Left ventricle myocardium inferior (tissue), 1 donor: ENCODE results near the gene CD68. TPM values are rescaled to one million over a fixed set of nuclear protein-coding genes. Genes with fewer than 3 reads are reported as not detected.
A peak's percentile ranks its signal among the peaks of the same experiment; 100 is the strongest.

ENCODE experiments used
- DNase-seq: peaks from one replicate; pipeline ENCODE4 v3.0.0-alpha.2; 2020
- H3K27ac ChIP-seq: fragments of 200-600 bp; replicated peaks from 2 replicates; pipeline ENCODE4 v1.8.0; 2021
- H3K27me3 ChIP-seq: fragments of 200-600 bp; 2 replicates; pipeline ENCODE4 v1.8.0; 2021; ENCODE audit warnings: low read depth
- H3K36me3 ChIP-seq: fragments of 200-600 bp; 2 replicates; pipeline ENCODE4 v1.8.0; 2021
- H3K4me1 ChIP-seq: fragments of 200-600 bp; 2 replicates; pipeline ENCODE4 v1.8.0; 2021
- H3K4me3 ChIP-seq: fragments of 200-600 bp; 2 replicates; pipeline ENCODE4 v1.8.0; 2021; ENCODE audit warnings: mild to moderate bottlenecking, moderate library complexity
- H3K9me3 ChIP-seq: fragments of 200-600 bp; replicated peaks from 2 replicates; pipeline ENCODE4 v1.8.0; 2021
- intact Hi-C: fragments of 100-400 bp; cut with micrococcal nuclease; formaldehyde crosslinking; loops from one replicate; pipeline ENCODE4 v1.11.0; 2022
- total RNA-seq: library from RNA; stranded (reverse); fragmentation: NEBNext Ultra II Directional; extraction: Animal tissue kit (Norgen Biotek cat#: 25700); gene quantifications from one replicate; pipeline ENCODE4 v1.2.1, GENCODE V29; 2021
- TF ChIP-seq, protein P1 (sequence below): fragments of 200-600 bp; IDR thresholded peaks from 2 replicates; pipeline ENCODE4 v1.8.0; 2021; ENCODE audit warnings: antibody characterized with exemption, mild to moderate bottlenecking, borderline replicate concordance
- donor health status: DM: no; HTN: yes; CAD: no; lungs with severe emphysema.

The CD68 gene
- total RNA-seq, 1 donor from 2014 or later, result 25.5 TPM

GRCh38 chr17:7589204-7589868, 9.9 kb downstream of the CD68 start:
- Histone ChIP-seq H3K9me3 (no peaks in the 10 kb centered on the region), H3K4me3 (peak overlapping the region; percentile 63), H3K27ac (peak overlapping the region; percentile 83), H3K36me3 (peaks cover 48% of the 10 kb centered on the region), H3K27me3 (no peaks in the 10 kb centered on the region), H3K4me1 (peaks cover 46% of the 10 kb centered on the region)
- peak; percentile 87 for DNase-seq
- TF ChIP-seq, protein P1, sequence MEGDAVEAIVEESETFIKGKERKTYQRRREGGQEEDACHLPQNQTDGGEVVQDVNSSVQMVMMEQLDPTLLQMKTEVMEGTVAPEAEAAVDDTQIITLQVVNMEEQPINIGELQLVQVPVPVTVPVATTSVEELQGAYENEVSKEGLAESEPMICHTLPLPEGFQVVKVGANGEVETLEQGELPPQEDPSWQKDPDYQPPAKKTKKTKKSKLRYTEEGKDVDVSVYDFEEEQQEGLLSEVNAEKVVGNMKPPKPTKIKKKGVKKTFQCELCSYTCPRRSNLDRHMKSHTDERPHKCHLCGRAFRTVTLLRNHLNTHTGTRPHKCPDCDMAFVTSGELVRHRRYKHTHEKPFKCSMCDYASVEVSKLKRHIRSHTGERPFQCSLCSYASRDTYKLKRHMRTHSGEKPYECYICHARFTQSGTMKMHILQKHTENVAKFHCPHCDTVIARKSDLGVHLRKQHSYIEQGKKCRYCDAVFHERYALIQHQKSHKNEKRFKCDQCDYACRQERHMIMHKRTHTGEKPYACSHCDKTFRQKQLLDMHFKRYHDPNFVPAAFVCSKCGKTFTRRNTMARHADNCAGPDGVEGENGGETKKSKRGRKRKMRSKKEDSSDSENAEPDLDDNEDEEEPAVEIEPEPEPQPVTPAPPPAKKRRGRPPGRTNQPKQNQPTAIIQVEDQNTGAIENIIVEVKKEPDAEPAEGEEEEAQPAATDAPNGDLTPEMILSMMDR, result peak; percentile 93
- intact Hi-C loops, result no loop called here

GRCh38 chr17:7589891-7590691, 10.7 kb downstream of the CD68 start, which contains the start of gene SOX15:
TSS of gene SOX15 (minus strand) at chr17:7590094. CDS start at chr17:7589676, 418 bp downstream.
- TF ChIP-seq, protein P1, result no peak
- Histone ChIP-seq H3K27me3 (no peaks in the 10 kb centered on the region), H3K36me3 (peaks cover 56% of the 10 kb centered on the region), H3K27ac (peak within 1 kb of the TSS; percentile 83), H3K4me1 (peaks cover 38% of the 10 kb centered on the region), H3K4me3 (peak within 1 kb of the TSS; percentile 63), H3K9me3 (no peaks in the 10 kb centered on the region)
- no peak for DNase-seq
- intact Hi-C loops, result no loop called here

GRCh38 chr17:7590743-7591142, 11.3 kb downstream of the CD68 start:
- H3K27me3 ChIP-seq, result no peaks in the 10 kb centered on the region
- peaks cover 32% of the 10 kb centered on the region for H3K4me1 ChIP-seq
- H3K4me3 ChIP-seq, result no peak overlapping the region
- TF ChIP-seq, protein P1, result no peak
- H3K36me3 ChIP-seq, result peaks cover 61% of the 10 kb centered on the region
- H3K9me3 ChIP-seq, result no peaks in the 10 kb centered on the region
- DNase-seq, result no peak
- intact Hi-C loops, result no loop called here
- H3K27ac ChIP-seq, result no peak overlapping the region

DNA sequence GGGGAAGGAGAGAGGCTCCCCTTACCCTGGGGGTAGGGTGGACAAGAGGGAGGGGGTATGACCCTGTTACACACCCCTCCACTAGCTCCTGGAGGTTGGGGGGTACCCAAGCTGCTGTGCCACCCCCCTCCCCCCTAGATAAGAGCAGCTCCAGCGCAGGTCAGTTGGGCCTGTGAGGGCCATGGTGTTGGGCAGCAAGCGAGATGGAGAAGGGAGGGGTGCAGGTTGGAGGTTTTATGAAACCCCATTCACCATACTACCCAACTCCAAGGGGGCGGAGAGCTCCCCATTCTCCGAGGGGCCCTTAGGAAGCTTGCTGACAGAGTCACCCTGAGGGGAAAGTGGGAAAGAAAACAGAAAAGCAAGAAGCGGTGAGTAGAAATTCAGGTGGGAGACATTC, 12.2 kb downstream of the CD68 start:
- no peak for DNase-seq
- no peaks in the 10 kb centered on the region for H3K9me3 ChIP-seq
- H3K36me3 ChIP-seq, result peaks cover 67% of the 10 kb centered on the region
- H3K27ac ChIP-seq, result no peak overlapping the region
- TF ChIP-seq, protein P1, result no peak
- H3K27me3 ChIP-seq, result no peaks in the 10 kb centered on the region
- H3K4me1 ChIP-seq, result peaks cover 31% of the 10 kb centered on the region
- intact Hi-C loops, result no loop called here
- H3K4me3 ChIP-seq, result no peak overlapping the region

DNA sequence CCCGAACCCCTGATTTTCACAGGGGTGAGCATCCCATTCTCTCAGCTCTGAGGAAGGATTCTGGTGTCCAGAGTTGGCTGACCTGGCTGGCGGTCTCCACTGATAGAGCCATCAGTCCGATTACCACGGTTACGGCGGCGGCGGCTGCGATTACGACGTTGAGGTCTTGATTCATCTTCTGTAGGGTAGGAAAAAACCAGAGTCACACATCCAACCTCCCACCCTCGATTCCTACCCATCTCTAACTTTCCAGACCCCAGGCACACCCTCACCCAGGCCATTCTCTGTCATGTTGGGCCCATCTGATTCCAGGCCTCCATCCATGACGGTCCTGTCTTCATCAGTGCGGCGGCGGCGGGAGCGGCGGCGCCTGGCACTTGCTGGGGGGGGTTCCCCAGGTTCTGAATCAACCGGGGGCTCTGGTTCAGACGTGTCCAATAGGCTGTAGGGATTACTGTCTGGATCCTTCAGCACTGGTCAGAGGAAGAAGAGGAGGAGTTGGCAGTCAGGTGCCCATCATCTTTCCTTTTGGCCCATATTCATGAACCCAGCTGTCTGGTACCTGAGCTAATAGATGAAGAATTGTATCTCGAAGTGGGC, 13.1 kb downstream of the CD68 start:
- no peak for DNase-seq
- no peak overlapping the region for H3K4me3 ChIP-seq
- H3K4me1 ChIP-seq, result peaks cover 25% of the 10 kb centered on the region
- intact Hi-C loops, result no loop called here
- H3K27ac ChIP-seq, result no peak overlapping the region
- no peaks in the 10 kb centered on the region for H3K27me3 ChIP-seq
- H3K36me3 ChIP-seq, result peaks cover 72% of the 10 kb centered on the region
- TF ChIP-seq, protein P1, result no peak
- no peaks in the 10 kb centered on the region for H3K9me3 ChIP-seq
